Osteoblast (primary cell): ENCODE measurements around the gene CHCHD3. TPM values are rescaled to one million over a fixed set of nuclear protein-coding genes. Genes with fewer than 3 reads are reported as not detected.

Source experiments
- DNase-seq: peaks from one replicate; pipeline ENCODE4 v3.0.0; 2011; ENCODE audit warnings: low spot score, mixed read lengths; ENCODE audit not compliant: insufficient read length; ENCODE audit errors: missing footprints
- H2AFZ ChIP-seq: 2 replicates; pipeline ENCODE4 v1.6.0; 2011; ENCODE audit warnings: mild to moderate bottlenecking, low read length
- H3K27ac ChIP-seq: 2 replicates; pipeline ENCODE4 v1.5.1; 2011; ENCODE audit warnings: mild to moderate bottlenecking, low read depth, low read length, moderate library complexity
- H3K27me3 ChIP-seq: 2 replicates; pipeline ENCODE4 v1.6.0; 2012; ENCODE audit warnings: mild to moderate bottlenecking, control low read depth, inconsistent platforms, low read length, moderate library complexity; ENCODE audit not compliant: insufficient read depth
- H3K36me3 ChIP-seq: 2 replicates; pipeline ENCODE4 v1.5.1; 2011; ENCODE audit warnings: mild to moderate bottlenecking, low read length, control low read depth, moderate library complexity; ENCODE audit not compliant: insufficient read depth
- H3K4me1 ChIP-seq: 2 replicates; pipeline ENCODE4 v1.5.1; 2011; ENCODE audit warnings: mild to moderate bottlenecking, low read length, control low read depth, moderate library complexity; ENCODE audit not compliant: insufficient read depth
- H3K4me2 ChIP-seq: 2 replicates; pipeline ENCODE4 v1.6.0; 2011; ENCODE audit warnings: mild to moderate bottlenecking, low read length; ENCODE audit not compliant: insufficient read depth
- H3K4me3 ChIP-seq: fragments of 200-600 bp; sonication (generic); 3 replicates; pipeline ENCODE4 v1.5.1; 2012; ENCODE audit warnings: mild to moderate bottlenecking, low read length, inconsistent platforms; ENCODE audit not compliant: insufficient read depth
- H3K79me2 ChIP-seq: 2 replicates; pipeline ENCODE4 v1.6.0; 2012; ENCODE audit warnings: mild to moderate bottlenecking, low read length, control low read depth, inconsistent platforms; ENCODE audit not compliant: insufficient read depth
- H3K9me3 ChIP-seq: 2 replicates; pipeline ENCODE4 v1.5.1; 2011; ENCODE audit warnings: low read depth, low read length, control low read depth
- H4K20me1 ChIP-seq: 2 replicates; pipeline ENCODE4 v1.6.0; 2012; ENCODE audit warnings: mild to moderate bottlenecking, low read length, control low read depth; ENCODE audit not compliant: insufficient read depth
- total RNA-seq: library from RNA; depleted of rRNA; stranded (reverse); fragments of >200 nt; gene quantifications from 2 replicates; pipeline ENCODE4 v1.2.3, GENCODE V29; 2012
- TF ChIP-seq, protein P1 (sequence below): IDR thresholded peaks from 2 replicates; pipeline ENCODE4 v1.5.1; 2011; ENCODE audit warnings: mild to moderate bottlenecking, low read depth, low read length, moderate library complexity; ENCODE audit errors: extremely low read depth

The CHCHD3 gene
- total RNA-seq, 1 donor = 89.8 TPM

DNA sequence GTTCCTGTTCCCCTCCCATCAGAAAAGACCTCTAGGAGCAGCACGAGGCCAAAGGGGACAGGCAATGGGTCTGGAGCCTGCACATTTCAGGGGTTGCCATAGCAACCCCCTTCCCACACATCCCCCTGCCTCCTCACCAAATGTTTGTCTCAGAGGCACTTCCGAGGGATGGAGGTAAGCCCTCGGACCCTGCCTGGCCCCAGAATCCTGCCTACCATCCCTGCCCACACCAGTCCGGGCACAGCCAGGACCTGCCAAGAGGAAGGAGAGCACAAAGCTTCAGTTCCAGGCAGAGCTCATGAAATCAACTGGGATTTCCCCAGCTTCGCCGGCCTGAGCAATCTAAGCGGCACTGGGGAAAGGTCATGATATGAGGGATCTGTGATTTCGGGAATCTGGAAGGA, 330.6 kb downstream of the CHCHD3 start:
- Histone ChIP-seq H3K27me3 (no peaks in the 10 kb centered on the region), H3K4me2 (no peak overlapping the region), H4K20me1 (no peaks in the 10 kb centered on the region), H3K27ac (no peak overlapping the region), H3K4me1 (peaks cover 10% of the 10 kb centered on the region), H3K4me3 (no peak overlapping the region), H3K36me3 (no peaks in the 10 kb centered on the region), H3K79me2 (no peaks in the 10 kb centered on the region), H3K9me3 (no peaks in the 10 kb centered on the region), H2AFZ (no peak overlapping the region)
- DNase-seq = no peak
- TF ChIP-seq, protein P1, sequence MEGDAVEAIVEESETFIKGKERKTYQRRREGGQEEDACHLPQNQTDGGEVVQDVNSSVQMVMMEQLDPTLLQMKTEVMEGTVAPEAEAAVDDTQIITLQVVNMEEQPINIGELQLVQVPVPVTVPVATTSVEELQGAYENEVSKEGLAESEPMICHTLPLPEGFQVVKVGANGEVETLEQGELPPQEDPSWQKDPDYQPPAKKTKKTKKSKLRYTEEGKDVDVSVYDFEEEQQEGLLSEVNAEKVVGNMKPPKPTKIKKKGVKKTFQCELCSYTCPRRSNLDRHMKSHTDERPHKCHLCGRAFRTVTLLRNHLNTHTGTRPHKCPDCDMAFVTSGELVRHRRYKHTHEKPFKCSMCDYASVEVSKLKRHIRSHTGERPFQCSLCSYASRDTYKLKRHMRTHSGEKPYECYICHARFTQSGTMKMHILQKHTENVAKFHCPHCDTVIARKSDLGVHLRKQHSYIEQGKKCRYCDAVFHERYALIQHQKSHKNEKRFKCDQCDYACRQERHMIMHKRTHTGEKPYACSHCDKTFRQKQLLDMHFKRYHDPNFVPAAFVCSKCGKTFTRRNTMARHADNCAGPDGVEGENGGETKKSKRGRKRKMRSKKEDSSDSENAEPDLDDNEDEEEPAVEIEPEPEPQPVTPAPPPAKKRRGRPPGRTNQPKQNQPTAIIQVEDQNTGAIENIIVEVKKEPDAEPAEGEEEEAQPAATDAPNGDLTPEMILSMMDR = no peak

DNA sequence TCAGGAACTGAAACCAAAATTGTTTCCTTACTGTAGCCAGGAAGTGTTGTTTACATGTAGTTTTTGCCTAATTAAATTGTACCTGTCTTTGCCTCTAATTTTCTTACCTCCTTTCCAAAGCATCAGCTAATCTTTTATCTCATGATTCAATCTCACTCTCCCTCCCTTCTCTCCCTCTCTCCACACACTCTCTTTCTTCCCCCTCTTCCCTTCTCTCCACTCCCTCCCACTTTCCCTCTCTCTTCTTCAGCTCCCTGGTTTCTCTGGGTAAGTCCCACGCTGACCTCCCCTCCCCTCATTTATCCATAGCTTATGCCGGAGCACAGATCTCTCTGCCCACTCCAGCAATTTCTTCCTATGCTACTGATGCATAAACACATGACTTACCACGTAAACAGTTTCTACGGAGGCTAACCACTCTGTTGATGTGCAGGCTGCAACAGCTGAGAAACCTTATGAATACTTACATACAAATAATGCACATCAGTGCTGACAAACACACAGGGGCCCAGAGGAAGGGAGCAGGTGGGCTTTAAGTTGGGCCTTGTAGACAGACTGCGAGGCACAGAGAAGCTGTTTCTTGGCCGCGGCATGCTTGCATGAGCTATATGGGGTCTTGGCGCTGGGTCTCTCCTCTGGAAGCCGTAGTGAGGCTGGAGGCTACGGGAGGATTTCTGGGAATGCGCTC, 331.2 kb downstream of the CHCHD3 start:
- Histone ChIP-seq H2AFZ (no peak overlapping the region), H3K79me2 (no peaks in the 10 kb centered on the region), H3K9me3 (no peaks in the 10 kb centered on the region), H3K4me2 (peak overlapping the region; percentile 26), H3K4me3 (peak overlapping the region; percentile 11), H4K20me1 (no peaks in the 10 kb centered on the region), H3K27ac (no peak overlapping the region), H3K36me3 (no peaks in the 10 kb centered on the region), H3K4me1 (peaks cover 10% of the 10 kb centered on the region), H3K27me3 (no peaks in the 10 kb centered on the region)
- DNase-seq = no peak
- TF ChIP-seq, protein P1 = no peak

DNA sequence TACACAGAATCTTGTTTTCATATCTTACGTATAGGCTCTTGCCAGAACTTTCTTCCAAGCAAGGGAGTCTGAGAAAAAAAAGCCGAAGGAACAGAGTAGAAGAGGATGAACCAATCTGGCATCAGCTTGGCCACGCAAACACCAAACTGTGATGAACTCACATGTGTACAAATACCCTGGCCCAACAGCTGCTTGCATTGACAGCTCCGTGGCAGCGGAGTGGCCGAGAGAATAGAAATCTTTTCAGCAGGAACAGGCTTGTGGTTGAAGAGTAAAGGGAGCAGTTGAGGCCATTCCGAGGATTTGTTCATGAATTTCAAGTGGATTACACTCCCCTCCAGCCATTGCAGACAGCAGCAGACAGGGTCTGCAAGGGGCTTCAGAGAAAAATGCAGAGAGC, 331.8 kb downstream of the CHCHD3 start:
- Histone ChIP-seq H2AFZ (peak overlapping the region; percentile 0), H3K4me2 (peak overlapping the region; percentile 26), H3K27ac (no peak overlapping the region), H3K36me3 (no peaks in the 10 kb centered on the region), H3K4me3 (peak overlapping the region; percentile 11), H3K79me2 (no peaks in the 10 kb centered on the region), H3K27me3 (no peaks in the 10 kb centered on the region), H4K20me1 (no peaks in the 10 kb centered on the region), H3K4me1 (peaks cover 10% of the 10 kb centered on the region), H3K9me3 (no peaks in the 10 kb centered on the region)
- no peak for DNase-seq
- TF ChIP-seq, protein P1 = no peak

DNA sequence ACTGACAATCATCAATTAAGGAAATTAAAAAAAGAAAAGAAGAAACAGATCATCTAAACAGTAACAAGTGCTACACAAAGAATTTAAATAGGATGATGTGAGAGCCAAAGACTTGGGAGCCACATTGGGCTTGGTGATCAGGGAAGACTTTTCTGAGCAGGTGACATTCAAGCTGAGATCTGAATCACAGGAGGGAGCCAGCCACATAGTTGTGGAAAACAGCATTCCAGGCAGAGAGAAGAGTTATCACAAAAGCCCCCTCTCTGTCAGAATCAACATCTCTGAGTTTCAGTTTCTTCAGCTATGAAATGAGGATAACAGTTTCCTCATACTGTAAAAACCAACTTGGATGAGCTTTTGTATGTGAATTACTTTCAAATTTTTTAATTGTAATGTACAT, 336.4 kb downstream of the CHCHD3 start:
- peaks cover 1% of the 10 kb centered on the region for H3K9me3 ChIP-seq
- no peaks in the 10 kb centered on the region for H3K27me3 ChIP-seq
- H3K79me2 ChIP-seq = no peaks in the 10 kb centered on the region
- no peaks in the 10 kb centered on the region for H3K36me3 ChIP-seq
- TF ChIP-seq, protein P1 = no peak
- H3K27ac ChIP-seq = no peak overlapping the region
- no peak overlapping the region for H3K4me3 ChIP-seq
- no peak overlapping the region for H2AFZ ChIP-seq
- peaks cover 17% of the 10 kb centered on the region for H3K4me1 ChIP-seq
- no peak for DNase-seq
- H4K20me1 ChIP-seq = no peaks in the 10 kb centered on the region
- no peak overlapping the region for H3K4me2 ChIP-seq
